ENCODE data around the gene AKAP10. TPM values are rescaled to one million over a fixed set of nuclear protein-coding genes. Genes with fewer than 3 reads are reported as not detected.
"Not testable (repeated sequence)": the region's sequence is repeated elsewhere in the genome, so short reads cannot be mapped to it uniquely, and the experiment has no call there.

The AKAP10 gene
- polyA plus RNA-seq, 3 donors: 25.9 to 32.2 (median 32.1) TPM

GRCh38 chr17:19991252-19991885 lies 13.7 kb upstream of the AKAP10 start:
- DNase-seq (ENCODE audit: extremely low read depth in 1 of 11, low read depth in 9 of 11, low spot score in 4 of 11): no peak

GRCh38 chr17:19987897-19988296 lies 10.3 kb upstream of the AKAP10 start:
- DNase-seq (ENCODE audit: extremely low read depth in 1 of 11, low read depth in 9 of 11, low spot score in 4 of 11): no peak

- DNase-seq (ENCODE audit: extremely low read depth in 1 of 11, low read depth in 9 of 11, low spot score in 4 of 11): no peak
Observed at GRCh38 chr17:19986941-19987861, 9.6 kb upstream of the AKAP10 start.

- DNase-seq (ENCODE audit: extremely low read depth in 1 of 11, low read depth in 9 of 11, low spot score in 4 of 11): no peak
Observed at GRCh38 chr17:19979917-19980770, 2.5 kb upstream of the AKAP10 start.

GRCh38 chr17:19978805-19979211 lies 1.2 kb upstream of the AKAP10 start:
- no peak for DNase-seq (ENCODE audit: extremely low read depth in 1 of 11, low read depth in 9 of 11, low spot score in 4 of 11)

GRCh38 chr17:19978209-19978802 lies 678 bp upstream of the AKAP10 start:
- DNase-seq (ENCODE audit: extremely low read depth in 1 of 11, low read depth in 9 of 11, low spot score in 4 of 11): no peak

GRCh38 chr17:19975601-19976000 lies 2.0 kb downstream of the AKAP10 start:
- DNase-seq (ENCODE audit: extremely low read depth in 1 of 11, low read depth in 9 of 11, low spot score in 4 of 11): no peak

- no peak for DNase-seq (ENCODE audit: extremely low read depth in 1 of 11, low read depth in 9 of 11, low spot score in 4 of 11)
Observed at GRCh38 chr17:19973156-19973555, 4.5 kb downstream of the AKAP10 start.

GRCh38 chr17:19962954-19963353 lies 14.7 kb downstream of the AKAP10 start:
- not testable (repeated sequence) for DNase-seq (ENCODE audit: extremely low read depth in 1 of 11, low read depth in 9 of 11, low spot score in 4 of 11)

- no peak for DNase-seq (ENCODE audit: extremely low read depth in 1 of 11, low read depth in 9 of 11, low spot score in 4 of 11)
Observed at GRCh38 chr17:19958023-19958422, 19.6 kb downstream of the AKAP10 start.

- DNase-seq (ENCODE audit: extremely low read depth in 1 of 11, low read depth in 9 of 11, low spot score in 4 of 11): no peak
Observed at GRCh38 chr17:19955099-19955498, 22.5 kb downstream of the AKAP10 start.

- not testable (repeated sequence) for DNase-seq (ENCODE audit: extremely low read depth in 1 of 11, low read depth in 9 of 11, low spot score in 4 of 11)
Observed at GRCh38 chr17:19951411-19951810, 26.2 kb downstream of the AKAP10 start.

GRCh38 chr17:19950624-19951195 lies 26.9 kb downstream of the AKAP10 start:
- not testable (repeated sequence) for DNase-seq (ENCODE audit: extremely low read depth in 1 of 11, low read depth in 9 of 11, low spot score in 4 of 11)

- DNase-seq (ENCODE audit: extremely low read depth in 1 of 11, low read depth in 9 of 11, low spot score in 4 of 11): no peak
Observed at GRCh38 chr17:19948116-19948943, 29.3 kb downstream of the AKAP10 start.

GRCh38 chr17:19946921-19947320 lies 30.7 kb downstream of the AKAP10 start:
- no peak for DNase-seq (ENCODE audit: extremely low read depth in 1 of 11, low read depth in 9 of 11, low spot score in 4 of 11)

GRCh38 chr17:19945009-19945626 lies 32.5 kb downstream of the AKAP10 start:
- DNase-seq (ENCODE audit: extremely low read depth in 1 of 11, low read depth in 9 of 11, low spot score in 4 of 11): no peak

- DNase-seq (ENCODE audit: extremely low read depth in 1 of 11, low read depth in 9 of 11, low spot score in 4 of 11): no peak
Observed at GRCh38 chr17:19943599-19943998, 34.0 kb downstream of the AKAP10 start.

GRCh38 chr17:19943026-19943425 lies 34.6 kb downstream of the AKAP10 start:
- DNase-seq (ENCODE audit: extremely low read depth in 1 of 11, low read depth in 9 of 11, low spot score in 4 of 11): no peak

All from renal cortex interstitium (tissue), 11 donors.